Thyroid gland (tissue), 4 donors: Measurements from ENCODE around the gene SS18L1. TPM values are rescaled to one million over a fixed set of nuclear protein-coding genes. Genes with fewer than 3 reads are reported as not detected.

Experiments
- DNase-seq, 2 donors: peaks; one replicate each; pipeline ENCODE4 v3.0.0-alpha.2; 2019
- H3K27ac ChIP-seq, 3 donors: fragments of 200-600 bp; sonication (generic); 1 replicate in 2 of 3; 2 replicates in 1 of 3; pipeline ENCODE4 v1.5.1; 2016 to 2019; ENCODE audit warnings: mild to moderate bottlenecking in 1 of 3, moderate library complexity in 1 of 3
- H3K27me3 ChIP-seq: fragments of 200-600 bp; sonication (generic); one replicate; pipeline ENCODE4 v1.5.1; 2019
- H3K36me3 ChIP-seq, 2 donors: fragments of 200-600 bp; sonication (generic); one replicate each; pipeline ENCODE4 v1.5.1; 2016 to 2019
- H3K4me1 ChIP-seq, 2 donors: fragments of 200-600 bp; sonication (generic); one replicate each; pipeline ENCODE4 v1.5.1; 2017 to 2019
- H3K4me3 ChIP-seq, 3 donors: fragments of 200-600 bp; sonication (generic); replicated peaks in 1 of 3; 1 replicate in 2 of 3; 2 replicates in 1 of 3; pipeline ENCODE4 v1.5.1; 2016; ENCODE audit warnings: mild to moderate bottlenecking in 1 of 3
- H3K9me3 ChIP-seq: fragments of 200-600 bp; sonication (generic); one replicate; pipeline ENCODE4 v1.5.1; 2017
- POLR2A ChIP-seq, 2 donors: fragments of 450-650 bp; IDR thresholded peaks; one replicate each; pipeline ENCODE4 v1.6.1; 2017; ENCODE audit warnings: antibody characterized with exemption in 2 of 2, mild to moderate bottlenecking in 2 of 2, moderate library complexity in 1 of 2
- WGBS, 2 donors: methylation state at CpG; one replicate each; pipeline ENCODE4 v1.1.5; 2017; 5-methylcytosine and 5-hydroxymethylcytosine counted together
- intact Hi-C: fragments of 100-400 bp; cut with DNase I; formaldehyde crosslinking; loops from one replicate; pipeline ENCODE4 v1.15.1; 2023
- total RNA-seq, 4 donors: library from RNA; depleted of rRNA; stranded (reverse); fragments of >200 nt; gene quantifications; one replicate each; pipeline ENCODE4 v1.2.3, GENCODE V29; 2016
- TF ChIP-seq, protein P1 (sequence below), 6 experiments: fragments of 200-600 bp in 3 of 6; fragments of 450-650 bp in 3 of 6; sonication (generic) in 3 of 6; IDR thresholded peaks; one replicate each; pipeline ENCODE4 v1.5.1; 2016 to 2019; ENCODE audit warnings: antibody characterized with exemption in 6 of 6, mild to moderate bottlenecking in 2 of 6, inconsistent platforms in 1 of 6, moderate library complexity in 1 of 6

Gene SS18L1
- total RNA-seq, 4 donors from 2014 or later: 12.2 to 22.0 (median 15.2) TPM

DNA sequence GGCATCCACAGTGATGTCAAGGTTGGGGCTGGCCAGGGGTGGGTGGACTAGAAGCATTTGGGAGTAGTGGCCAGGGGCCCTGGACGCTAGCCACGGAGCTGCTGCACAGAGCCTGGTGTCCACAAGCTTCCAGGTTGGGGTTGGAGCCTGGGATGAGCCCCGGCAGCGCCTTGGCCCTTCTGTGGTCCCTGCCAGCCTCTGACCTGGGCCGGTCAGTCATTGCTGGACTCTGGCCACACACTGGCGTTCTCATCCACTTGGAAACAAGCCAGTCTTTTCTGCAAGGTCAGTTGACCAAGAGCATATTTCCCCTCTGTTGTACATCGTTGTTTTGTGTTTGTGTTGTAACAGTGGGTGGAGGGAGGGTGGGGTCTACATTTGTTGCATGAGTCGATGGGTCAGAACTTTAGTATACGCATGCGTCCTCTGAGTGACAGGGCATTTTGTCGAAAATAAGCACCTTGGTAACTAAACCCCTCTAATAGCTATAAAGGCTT, 8.8 kb upstream of the SS18L1 start:
- Histone ChIP-seq H3K27ac (peak overlapping the region in 1 of 3 donors; percentile 8), H3K27me3 (no peaks in the 10 kb centered on the region), H3K9me3 (no peaks in the 10 kb centered on the region), H3K4me3 (no peak overlapping the region), H3K36me3 (peaks cover 74 to 82% of the 10 kb centered on the region in 2 donors), H3K4me1 (peaks cover 0 to 8% of the 10 kb centered on the region in 2 donors)
- intact Hi-C loops: loop anchor here (5.0 kb wide), 1 partner anchor 122 kb away; no protein-coding TSS in a partner anchor
- TF ChIP-seq, protein P1, sequence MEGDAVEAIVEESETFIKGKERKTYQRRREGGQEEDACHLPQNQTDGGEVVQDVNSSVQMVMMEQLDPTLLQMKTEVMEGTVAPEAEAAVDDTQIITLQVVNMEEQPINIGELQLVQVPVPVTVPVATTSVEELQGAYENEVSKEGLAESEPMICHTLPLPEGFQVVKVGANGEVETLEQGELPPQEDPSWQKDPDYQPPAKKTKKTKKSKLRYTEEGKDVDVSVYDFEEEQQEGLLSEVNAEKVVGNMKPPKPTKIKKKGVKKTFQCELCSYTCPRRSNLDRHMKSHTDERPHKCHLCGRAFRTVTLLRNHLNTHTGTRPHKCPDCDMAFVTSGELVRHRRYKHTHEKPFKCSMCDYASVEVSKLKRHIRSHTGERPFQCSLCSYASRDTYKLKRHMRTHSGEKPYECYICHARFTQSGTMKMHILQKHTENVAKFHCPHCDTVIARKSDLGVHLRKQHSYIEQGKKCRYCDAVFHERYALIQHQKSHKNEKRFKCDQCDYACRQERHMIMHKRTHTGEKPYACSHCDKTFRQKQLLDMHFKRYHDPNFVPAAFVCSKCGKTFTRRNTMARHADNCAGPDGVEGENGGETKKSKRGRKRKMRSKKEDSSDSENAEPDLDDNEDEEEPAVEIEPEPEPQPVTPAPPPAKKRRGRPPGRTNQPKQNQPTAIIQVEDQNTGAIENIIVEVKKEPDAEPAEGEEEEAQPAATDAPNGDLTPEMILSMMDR (IDR thresholded peaks at IDR 0.05): no peak
- no peak for TF ChIP-seq POLR2A (IDR thresholded peaks at IDR 0.05)
- WGBS, 2 donors: 51 to 52% methylated on average over 10 to 11 of the region's 11 CpGs
- DNase-seq: peak; percentile 45 to 61

DNA sequence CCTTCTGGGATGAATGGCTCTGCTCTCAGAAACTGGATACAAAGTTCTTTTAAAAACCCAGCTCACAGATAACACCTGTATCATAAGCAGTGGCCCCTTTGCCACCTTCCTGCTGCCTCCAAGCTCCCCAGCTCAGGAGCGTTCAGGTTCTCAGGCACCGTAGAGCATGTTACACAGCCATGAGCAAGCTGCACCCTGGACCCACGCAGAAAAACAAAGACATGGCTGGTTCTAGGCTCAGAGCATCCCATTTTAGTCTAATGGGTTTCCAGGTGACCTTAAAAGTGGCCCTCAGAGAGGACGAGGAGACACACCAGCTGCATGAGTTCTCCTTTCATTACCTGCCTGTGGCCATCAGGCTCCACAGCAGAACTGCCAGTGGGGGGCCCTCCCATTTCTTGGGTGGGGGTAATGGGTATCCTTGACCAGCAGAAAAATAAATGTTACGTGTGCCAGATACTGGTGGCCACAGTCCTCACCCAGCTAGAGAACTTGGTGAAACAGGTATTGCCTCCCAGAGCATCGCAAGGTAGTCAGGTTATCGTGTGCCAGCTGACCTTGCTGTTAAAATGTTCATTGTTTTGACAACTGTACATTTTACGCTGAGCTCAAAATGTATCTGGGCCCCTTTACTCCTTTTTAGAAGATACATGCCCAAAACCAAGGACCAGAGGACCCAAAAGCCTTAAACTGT, 7.8 kb upstream of the SS18L1 start:
- Histone ChIP-seq H3K36me3 (peaks cover 67 to 82% of the 10 kb centered on the region in 2 donors), H3K4me3 (no peak overlapping the region), H3K27ac (no peak overlapping the region), H3K27me3 (no peaks in the 10 kb centered on the region), H3K9me3 (no peaks in the 10 kb centered on the region), H3K4me1 (peaks cover under 1 to 13% of the 10 kb centered on the region in 2 donors)
- intact Hi-C loops: loop anchor here (5.0 kb wide), 1 partner anchor 123 kb away; no protein-coding TSS in a partner anchor
- DNase-seq: no peak
- 91 to 100% methylated on average over 7 to 8 of the region's 8 CpGs for WGBS, 2 donors
- no peak for TF ChIP-seq POLR2A (IDR thresholded peaks at IDR 0.05)
- TF ChIP-seq, protein P1 (IDR thresholded peaks at IDR 0.05): no peak

DNA sequence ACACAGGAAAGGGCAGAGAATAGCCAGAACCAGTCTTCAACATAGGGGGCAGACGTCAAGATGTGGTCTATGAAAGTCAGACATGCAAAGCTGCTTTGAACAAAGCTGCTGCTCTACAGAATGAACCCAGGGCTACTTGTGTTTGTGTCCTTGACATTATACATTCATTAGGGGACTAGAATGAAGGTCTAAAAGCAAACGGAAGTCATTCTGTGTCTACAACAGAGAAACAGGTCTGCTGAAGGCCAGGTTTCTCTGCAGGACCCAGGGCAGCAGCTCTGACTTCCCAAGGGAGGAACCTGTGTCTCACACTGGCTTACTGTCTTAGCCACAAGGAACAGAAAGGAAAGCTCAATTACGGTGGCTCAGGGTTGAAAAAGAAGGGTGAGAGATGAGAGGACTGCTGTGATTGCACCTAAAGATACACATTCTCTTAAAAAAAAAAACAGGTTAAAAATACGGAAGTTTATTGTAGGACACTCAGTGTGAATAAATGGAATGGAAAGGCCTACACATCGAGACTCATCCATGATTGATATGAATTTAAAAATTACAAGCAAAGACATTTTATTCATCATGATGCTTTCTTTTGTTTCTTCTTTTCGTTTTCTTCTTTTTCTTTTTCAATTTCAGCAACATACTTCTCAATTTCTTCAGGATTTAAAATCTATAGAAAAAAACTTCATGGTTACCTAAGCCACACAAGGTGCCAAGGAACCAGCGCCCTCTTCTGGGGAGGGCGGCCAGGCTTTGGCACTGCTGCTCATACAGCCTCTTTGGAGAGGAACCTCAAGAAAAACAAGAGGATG, 7.1 kb upstream of the SS18L1 start:
- TF ChIP-seq POLR2A (IDR thresholded peaks at IDR 0.05): no peak
- TF ChIP-seq, protein P1 (IDR thresholded peaks at IDR 0.05): peak; percentile 21 to 75 (median 58)
- no peaks in the 10 kb centered on the region for H3K9me3 ChIP-seq
- no peaks in the 10 kb centered on the region for H3K27me3 ChIP-seq
- intact Hi-C loops: loop anchor here (5.0 kb wide), 1 partner anchor 124 kb away; no protein-coding TSS in a partner anchor
- no peak overlapping the region for H3K4me3 ChIP-seq
- peak; percentile 78 to 79 for DNase-seq
- H3K36me3 ChIP-seq: peaks cover 60 to 75% of the 10 kb centered on the region in 2 donors
- peaks cover 8 to 21% of the 10 kb centered on the region in 2 donors for H3K4me1 ChIP-seq
- H3K27ac ChIP-seq: no peak overlapping the region
- 62 to 66% methylated on average over 8 of the region's 8 CpGs for WGBS, 2 donors

DNA sequence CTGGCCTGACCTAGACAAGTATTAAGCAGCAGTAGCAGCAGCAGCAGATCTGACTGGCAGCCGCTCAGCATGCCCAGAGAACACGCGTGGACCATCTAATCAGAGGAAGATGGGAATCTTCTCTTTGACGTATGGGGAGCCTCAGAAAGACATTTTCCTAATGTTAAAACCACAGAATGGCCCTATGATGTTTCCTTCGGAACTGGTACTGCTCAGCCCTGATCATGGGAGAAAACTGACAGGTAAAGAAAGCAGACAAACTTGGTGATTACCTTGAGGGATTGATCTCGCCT, 6.5 kb upstream of the SS18L1 start:
- Histone ChIP-seq H3K4me3 (no peak overlapping the region), H3K4me1 (peaks cover 14 to 26% of the 10 kb centered on the region in 2 donors), H3K9me3 (no peaks in the 10 kb centered on the region), H3K27ac (no peak overlapping the region), H3K36me3 (peaks cover 54 to 69% of the 10 kb centered on the region in 2 donors), H3K27me3 (no peaks in the 10 kb centered on the region)
- no peak for TF ChIP-seq POLR2A (IDR thresholded peaks at IDR 0.05)
- TF ChIP-seq, protein P1 (IDR thresholded peaks at IDR 0.05): no peak
- DNase-seq: no peak
- intact Hi-C loops: loop anchor here (5.0 kb wide), 1 partner anchor 125 kb away; no protein-coding TSS in a partner anchor
- 73 to 74% methylated on average over 6 of the region's 6 CpGs for WGBS, 2 donors
